GM12874 (cell line): Measurements from ENCODE around the gene SDS.

Experiments used
- CTCF ChIP-seq: IDR thresholded peaks from 2 replicates; pipeline ENCODE4 v1.5.1; 2011; ENCODE audit warnings: low read depth, mild to moderate bottlenecking, control low read depth, low read length, moderate library complexity; ENCODE audit not compliant: insufficient read depth

The SDS gene

GRCh38 chr12:113382206-113382605 lies 21.5 kb downstream of the SDS start:
- TF ChIP-seq CTCF: no peak

GRCh38 chr12:113381220-113381619 lies 22.5 kb downstream of the SDS start:
- no peak for TF ChIP-seq CTCF

GRCh38 chr12:113378291-113378690 lies 25.4 kb downstream of the SDS start:
- no peak for TF ChIP-seq CTCF

- TF ChIP-seq CTCF: no peak
Measured at GRCh38 chr12:113374823-113375428, 28.8 kb downstream of the SDS start.

GRCh38 chr12:113373969-113374368 lies 29.7 kb downstream of the SDS start:
- TF ChIP-seq CTCF: no peak

- no peak for TF ChIP-seq CTCF
Measured at GRCh38 chr12:113373440-113373839, 30.2 kb downstream of the SDS start.

- no peak for TF ChIP-seq CTCF
Measured at GRCh38 chr12:113372371-113372770, 31.3 kb downstream of the SDS start.
